ENCODE data around the gene ADCY1.

Gene ADCY1

GRCh38 chr7:45622058-45622457 is 47.9 kb downstream of the ADCY1 start:
- H3K27ac ChIP-seq: no peak overlapping the region
- no peak for TF ChIP-seq CTCF (conservative IDR thresholded peaks at IDR 0.05)

- no peak for TF ChIP-seq CTCF (conservative IDR thresholded peaks at IDR 0.05)
- H3K27ac ChIP-seq: no peak overlapping the region
Measured at GRCh38 chr7:45623157-45623556, 49.0 kb downstream of the ADCY1 start.

- TF ChIP-seq CTCF (conservative IDR thresholded peaks at IDR 0.05): no peak
- H3K27ac ChIP-seq: no peak overlapping the region; the same call in 1 of the 2 replicates
Measured at GRCh38 chr7:45623740-45624391, 49.7 kb downstream of the ADCY1 start.

GRCh38 chr7:45624392-45624760 is 50.2 kb downstream of the ADCY1 start:
- no peak overlapping the region; the same call in 1 of the 2 replicates for H3K27ac ChIP-seq
- no peak for TF ChIP-seq CTCF (conservative IDR thresholded peaks at IDR 0.05)

GRCh38 chr7:45625067-45625466 is 50.9 kb downstream of the ADCY1 start:
- TF ChIP-seq CTCF (conservative IDR thresholded peaks at IDR 0.05): no peak
- H3K27ac ChIP-seq: no peak overlapping the region; the same call in 1 of the 2 replicates

- no peak for TF ChIP-seq CTCF (conservative IDR thresholded peaks at IDR 0.05)
- no peak overlapping the region for H3K27ac ChIP-seq
Measured at GRCh38 chr7:45625714-45626440, 51.7 kb downstream of the ADCY1 start.

- no peak for TF ChIP-seq CTCF (conservative IDR thresholded peaks at IDR 0.05)
- no peak overlapping the region for H3K27ac ChIP-seq
Measured at GRCh38 chr7:45626441-45627430, 52.6 kb downstream of the ADCY1 start.

Measured in VCaP (cell line).